B cell (primary cell): ENCODE measurements around the gene MAP7D3. TPM values are rescaled to one million over a fixed set of nuclear protein-coding genes. Genes with fewer than 3 reads are reported as not detected.
A peak's percentile ranks its signal among the peaks of the same experiment; 100 is the strongest.

Source experiments
- ATAC-seq: fragments of 200-7000 bp; cut with Tn5 transposase; one replicate; pipeline ENCODE4 v1.10.0; 2021; ENCODE audit warnings: low read depth, mild to moderate bottlenecking, moderate number of reproducible peaks, moderate library complexity
- CTCF ChIA-PET: fragments of 350-600 bp; sonication (Branson Sonifier 250); formaldehyde crosslinking; loops from one replicate; lab custom pipeline; 2021; ENCODE audit warnings: antibody characterized with exemption, inconsistent platforms; lab: Charles Lee
- POLR2A ChIA-PET: fragments of 350-600 bp; sonication (Branson Sonifier 250); formaldehyde crosslinking; loops from one replicate; lab custom pipeline; 2021; ENCODE audit warnings: antibody characterized with exemption; lab: Charles Lee
- DNase-seq: peaks from one replicate; pipeline ENCODE4 v3.0.0; 2013
- H2AFZ ChIP-seq: 2 replicates; pipeline ENCODE4 v1.6.1; 2012; ENCODE audit warnings: mild to moderate bottlenecking, low read depth, low read length; ENCODE audit not compliant: insufficient read depth, poor library complexity, severe bottlenecking
- H3K27ac ChIP-seq, 2 donors: 1 replicate in 1 of 2; 2 replicates in 1 of 2; pipeline ENCODE4 v1.5.1; 2012 to 2013; ENCODE audit warnings: low read length in 2 of 2, mild to moderate bottlenecking in 2 of 2, moderate library complexity in 1 of 2
- H3K27me3 ChIP-seq, 4 experiments: fragments of 200-600 bp in 1 of 4; sonication (generic) in 1 of 4; replicated peaks in 1 of 4; 1 replicate in 2 of 4; 2 replicates in 2 of 4; pipeline versions ENCODE4 v1.6.1 to v1.7.0; 2013 to 2016; ENCODE audit warnings: low read length in 3 of 4, mild to moderate bottlenecking in 2 of 4, mixed read lengths in 1 of 4, moderate library complexity in 1 of 4; ENCODE audit not compliant: insufficient read depth in 4 of 4, control insufficient read depth in 3 of 4; ENCODE audit errors: control extremely low read depth in 1 of 4
- H3K36me3 ChIP-seq, 2 experiments: replicated peaks in 1 of 2; 1 replicate in 1 of 2; 2 replicates in 1 of 2; pipeline versions ENCODE4 v1.6.1 to v1.7.1; 2013; ENCODE audit warnings: low read length in 1 of 2; ENCODE audit not compliant: insufficient read depth in 2 of 2, control insufficient read depth in 1 of 2; ENCODE audit errors: control extremely low read depth in 1 of 2, extremely low read depth in 1 of 2
- H3K4me1 ChIP-seq, 2 donors: fragments of 200-600 bp in 1 of 2; sonication (generic) in 1 of 2; 1 replicate in 1 of 2; 2 replicates in 1 of 2; pipeline versions ENCODE4 v1.5.1 to v1.6.1; 2013 to 2017; ENCODE audit warnings: low read length in 2 of 2; ENCODE audit not compliant: control insufficient read depth in 2 of 2, insufficient read depth in 2 of 2
- H3K4me2 ChIP-seq: replicated peaks from 2 replicates; pipeline ENCODE3; 2012; ENCODE audit warnings: mild to moderate bottlenecking, low read depth, low read length; ENCODE audit not compliant: poor library complexity, severe bottlenecking
- H3K4me3 ChIP-seq, 5 experiments: fragments of 200-600 bp in 1 of 5; sonication (generic) in 1 of 5; 1 replicate in 3 of 5; 2 replicates in 2 of 5; pipeline versions ENCODE4 v1.5.1 to v1.7.0; 2011 to 2016; ENCODE audit warnings: low read length in 4 of 5, mild to moderate bottlenecking in 4 of 5, low read depth in 2 of 5, control low read depth in 1 of 5, moderate library complexity in 1 of 5; ENCODE audit not compliant: insufficient read depth in 1 of 5; ENCODE audit errors: control extremely low read depth in 1 of 5, extremely low read depth in 1 of 5
- H3K79me2 ChIP-seq: fragments of 200-600 bp; sonication (generic); one replicate; pipeline ENCODE4 v1.6.0; 2016; ENCODE audit warnings: low read length; ENCODE audit not compliant: control insufficient read depth, insufficient read depth
- H3K9ac ChIP-seq: fragments of 200-600 bp; sonication (generic); 2 replicates; pipeline ENCODE4 v1.6.1; 2017; ENCODE audit warnings: mild to moderate bottlenecking, low read length, moderate library complexity
- H3K9me3 ChIP-seq, 3 donors: one replicate each; pipeline versions ENCODE4 v1.6.1 to v1.7.1; 2013; ENCODE audit warnings: low read length in 2 of 3; ENCODE audit not compliant: control insufficient read depth in 2 of 3, insufficient read depth in 1 of 3; ENCODE audit errors: control extremely low read depth in 1 of 3
- H4K20me1 ChIP-seq: 2 replicates; pipeline ENCODE4 v1.6.0; 2012; ENCODE audit warnings: mild to moderate bottlenecking, low read length; ENCODE audit not compliant: insufficient read depth, control insufficient read depth, poor library complexity, severe bottlenecking
- H3K27ac Mint-ChIP-seq: one replicate; pipeline ENCODE4 v1.8.0; 2021; ENCODE audit warnings: mixed read lengths
- H3K27me3 Mint-ChIP-seq: one replicate; pipeline ENCODE4 v1.8.0; 2021; ENCODE audit warnings: mixed read lengths
- H3K4me1 Mint-ChIP-seq: one replicate; pipeline ENCODE4 v1.8.0; 2021; ENCODE audit warnings: mixed read lengths
- H3K4me3 Mint-ChIP-seq: one replicate; pipeline ENCODE4 v1.8.0; 2021; ENCODE audit warnings: mixed read lengths
- H3K9me3 Mint-ChIP-seq: one replicate; pipeline ENCODE4 v1.8.0; 2022; ENCODE audit warnings: mixed read lengths; ENCODE audit not compliant: insufficient read depth
- CTCF ChIP-seq: fragments of 200-600 bp; IDR thresholded peaks from one replicate; pipeline ENCODE4 v1.8.0; 2022; ENCODE audit warnings: antibody characterized with exemption, mild to moderate bottlenecking
- EZH2 ChIP-seq: IDR thresholded peaks from 2 replicates; pipeline ENCODE4 v1.6.1; 2012; ENCODE audit warnings: borderline replicate concordance, low read depth, mild to moderate bottlenecking, moderate library complexity, low read length; ENCODE audit not compliant: insufficient read depth, poor library complexity, severe bottlenecking
- WGBS: methylation state at CpG from one replicate; pipeline ENCODE4 v1.1.5; 2013; ENCODE audit warnings: missing lambda C conversion rate; ENCODE audit not compliant: insufficient coverage; 5-methylcytosine and 5-hydroxymethylcytosine counted together
- intact Hi-C: fragments of 100-400 bp; cut with micrococcal nuclease; formaldehyde crosslinking; loops from one replicate; pipeline ENCODE4 v1.10.0; 2022
- polyA plus RNA-seq: library from polyadenylated mRNA; depleted of rRNA; stranded (reverse); fragments of >200 nt; gene quantifications from 2 replicates; pipeline ENCODE4 v1.2.3, GENCODE V29; 2012
- total RNA-seq, 2 donors: library from RNA; stranded (reverse); fragments of 120-200 nt in 1 of 2; gene quantifications; 1 replicate in 1 of 2; 2 replicates in 1 of 2; pipeline versions ENCODE4 v1.2.3 to v1.2.4, GENCODE V29; 2013 to 2022

Gene MAP7D3
- total and polyA plus RNA-seq, 2 donors (not counting 1 experiment from before 2014, with no cell fraction given), result 3.8 to 13.0 TPM

- H4K20me1 ChIP-seq, result no peaks in the 10 kb centered on the region
- no peak overlapping the region for H3K27ac ChIP-seq
- 92% methylated on average over 15 of the region's 17 CpGs for WGBS
- peak overlapping the region; percentile 45 for H3K4me3 Mint-ChIP-seq
- peaks cover 31 to 41% of the 10 kb centered on the region in 2 donors for H3K4me1 ChIP-seq
- TF ChIP-seq EZH2 (no peak), CTCF (no peak)
- peaks cover 36% of the 10 kb centered on the region for H3K4me1 Mint-ChIP-seq
- peak overlapping the region; percentile 62 for H3K27ac Mint-ChIP-seq
- H3K4me2 ChIP-seq, result no peak overlapping the region
- no peak for ATAC-seq
- DNase-seq, result no peak
- intact Hi-C loops, result loop anchor here (10.0 kb wide), 1 partner anchor 48 kb away; no protein-coding TSS in a partner anchor
- ChIA-PET POLR2A (no interaction called here), CTCF (no interaction called here)
- no peaks in the 10 kb centered on the region for H3K9me3 Mint-ChIP-seq
- H3K27me3 ChIP-seq, result no peaks in the 10 kb centered on the region
- H3K9me3 ChIP-seq, result no peaks in the 10 kb centered on the region
- H3K4me3 ChIP-seq, result no peak overlapping the region
- H3K79me2 ChIP-seq, result no peaks in the 10 kb centered on the region
- no peak overlapping the region for H2AFZ ChIP-seq
- no peaks in the 10 kb centered on the region for H3K27me3 Mint-ChIP-seq
- no peak overlapping the region for H3K9ac ChIP-seq
- peaks cover 0 to 3% of the 10 kb centered on the region in 2 experiments for H3K36me3 ChIP-seq
Measured at GRCh38 chrX:136212557-136213111, 38.6 kb downstream of the MAP7D3 start.

- no peaks in the 10 kb centered on the region for H3K9me3 Mint-ChIP-seq
- Histone ChIP-seq H3K27me3 (no peaks in the 10 kb centered on the region), H3K27ac (no peak overlapping the region), H3K9ac (no peak overlapping the region), H3K4me1 (peaks cover 31 to 41% of the 10 kb centered on the region in 2 donors), H3K36me3 (peaks cover 0 to 3% of the 10 kb centered on the region in 2 experiments), H3K79me2 (no peaks in the 10 kb centered on the region), H2AFZ (no peak overlapping the region), H3K4me2 (no peak overlapping the region), H4K20me1 (no peaks in the 10 kb centered on the region), H3K4me3 (no peak overlapping the region), H3K9me3 (no peaks in the 10 kb centered on the region)
- peaks cover 36% of the 10 kb centered on the region for H3K4me1 Mint-ChIP-seq
- POLR2A ChIA-PET, result no interaction called here
- TF ChIP-seq EZH2 (no peak), CTCF (no peak)
- intact Hi-C loops, result loop anchor here (10.0 kb wide), 1 partner anchor 47 kb away; no protein-coding TSS in a partner anchor
- H3K4me3 Mint-ChIP-seq, result no peak overlapping the region
- CTCF ChIA-PET, result interaction anchor here (3.1 kb wide), 1 partner anchor 183 kb away, joined by 34 read pairs; no protein-coding TSS in a partner anchor
- H3K27ac Mint-ChIP-seq, result no peak overlapping the region
- no peaks in the 10 kb centered on the region for H3K27me3 Mint-ChIP-seq
- ATAC-seq (no peak), DNase-seq (peak; percentile 6)
- WGBS, result 63% methylated on average over 4 of the region's 11 CpGs
Measured at GRCh38 chrX:136211766-136212556, 39.2 kb downstream of the MAP7D3 start.
